ENCODE results near the gene FHIT. TPM values are rescaled to one million over a fixed set of nuclear protein-coding genes. Genes with fewer than 3 reads are reported as not detected.

The FHIT gene
- polyA plus RNA-seq, 1 of the 3 experiments (the other 2 are of a cell fraction): 0.41 TPM

DNA sequence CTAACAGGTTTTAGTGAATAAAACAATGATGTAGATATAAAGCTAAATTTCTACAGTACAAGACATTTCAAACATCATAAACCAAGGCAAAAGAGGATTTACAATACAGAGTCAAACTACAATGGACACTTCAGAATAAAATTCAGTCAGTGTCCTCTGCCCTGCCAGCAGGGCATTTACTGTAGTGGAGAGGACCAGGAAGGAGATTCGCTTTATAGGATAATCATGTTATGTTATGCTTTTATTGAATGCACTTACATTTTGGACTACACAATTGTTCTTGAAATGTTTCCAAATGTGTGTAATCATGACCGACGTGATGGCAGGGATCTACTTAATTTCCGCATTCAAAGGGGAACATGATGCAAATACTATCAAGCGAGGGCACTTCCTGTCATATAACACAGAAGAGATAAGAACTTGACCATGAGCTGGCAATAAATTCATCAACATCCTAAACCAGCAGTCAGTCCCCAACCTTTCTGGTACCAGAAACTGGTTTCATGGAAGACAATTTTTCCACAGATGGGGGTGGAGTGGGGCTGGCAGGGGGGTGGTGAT is 925.6 kb downstream of the FHIT start:
- Histone ChIP-seq H3K9me2 (no peaks in the 10 kb centered on the region), H3K36me3 (replicated peaks in 1 of 2; ENCODE audit: control insufficient read depth in 1 of 2, insufficient read depth in 2 of 2, low read length in 1 of 2) (no peaks in the 10 kb centered on the region), H3K9me3 (no peaks in the 10 kb centered on the region), H3K27me3 (ENCODE audit: insufficient read depth) (no peaks in the 10 kb centered on the region), H3K4me2 (no peak overlapping the region), H4K20me1 (ENCODE audit: insufficient read depth) (no peaks in the 10 kb centered on the region), H3K4me1 (ENCODE audit: control insufficient read depth in 1 of 2, insufficient read depth in 2 of 2, low read depth in 1 of 2, low read length in 1 of 2) (peaks cover 0 to 12% of the 10 kb centered on the region in 2 experiments; a peak in 2 of 4 replicates), H3F3A (replicated peaks; ENCODE audit: insufficient read depth) (no peaks in the 10 kb centered on the region), H3K4me3 (ENCODE audit: low read depth in 2 of 2, low read length in 1 of 2) (no peak overlapping the region), H2AFZ (ENCODE audit: low read depth) (no peak overlapping the region), H3K9ac (no peak overlapping the region), H3K27ac (ENCODE audit: low read depth in 2 of 2, low read length in 1 of 2) (peak overlapping the region in 1 of 2 experiments; percentile 43; a peak in 1 of 4 replicates), H3K79me2 (ENCODE audit: insufficient read depth) (no peaks in the 10 kb centered on the region)
- no peak for TF ChIP-seq GABPA (IDR thresholded peaks at IDR 0.05; ENCODE audit: low read depth)
- peak; percentile 5 for DNase-seq
- CTCF ChIA-PET: interaction anchor here (1.1 kb wide), 1 partner anchor 9 kb away, joined by 4 read pairs; no protein-coding TSS in a partner anchor
- POLR2A ChIA-PET: interaction anchor here (0.6 kb wide), 1 partner anchor 8 kb away, joined by 3 read pairs; no protein-coding TSS in a partner anchor
- WGBS (ENCODE audit: low lambda C conversion rate): 45% methylated on average over 5 of the region's 5 CpGs

DNA sequence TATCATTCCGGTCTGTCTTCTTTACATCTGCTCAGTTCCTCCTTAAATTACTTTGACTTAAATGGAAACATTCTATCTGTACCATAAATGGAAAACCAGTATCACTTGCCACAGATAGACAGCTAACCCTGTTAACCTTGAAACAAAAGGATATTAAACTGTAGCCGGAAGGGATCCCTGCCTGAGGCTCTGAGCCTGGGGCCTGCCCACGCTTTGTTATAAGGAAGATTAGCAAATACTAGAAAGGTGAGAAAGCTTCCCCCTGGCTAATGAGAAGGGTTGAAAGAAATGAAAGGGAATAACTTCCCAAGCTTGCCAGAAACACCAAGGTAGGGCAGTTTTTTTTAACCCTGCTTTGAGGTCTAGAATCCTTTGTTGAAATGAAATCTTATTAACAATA is 927.6 kb downstream of the FHIT start:
- H3K9me2 ChIP-seq: no peaks in the 10 kb centered on the region
- H3F3A ChIP-seq (replicated peaks; ENCODE audit: insufficient read depth): no peaks in the 10 kb centered on the region
- H3K36me3 ChIP-seq (replicated peaks in 1 of 2; ENCODE audit: control insufficient read depth in 1 of 2, insufficient read depth in 2 of 2, low read length in 1 of 2): no peaks in the 10 kb centered on the region
- no peaks in the 10 kb centered on the region for H3K79me2 ChIP-seq (ENCODE audit: insufficient read depth)
- DNase-seq: no peak
- ChIA-PET CTCF (interaction anchor here (0.8 kb wide), 1 partner anchor 11 kb away, joined by 4 read pairs; no protein-coding TSS in a partner anchor), POLR2A (no interaction called here)
- 54% methylated on average over 3 of the region's 3 CpGs for WGBS (ENCODE audit: low lambda C conversion rate)
- H2AFZ ChIP-seq (ENCODE audit: low read depth): no peak overlapping the region
- H3K27ac ChIP-seq (ENCODE audit: low read depth in 2 of 2, low read length in 1 of 2): no peak overlapping the region
- H3K27me3 ChIP-seq (ENCODE audit: insufficient read depth): no peaks in the 10 kb centered on the region
- H3K4me2 ChIP-seq: no peak overlapping the region
- no peaks in the 10 kb centered on the region for H4K20me1 ChIP-seq (ENCODE audit: insufficient read depth)
- TF ChIP-seq RXRA (IDR thresholded peaks at IDR 0.05; ENCODE audit: borderline replicate concordance, low read depth) (no peak), TCF12 (IDR thresholded peaks at IDR 0.05) (no peak)
- TF ChIP-seq, protein P1, sequence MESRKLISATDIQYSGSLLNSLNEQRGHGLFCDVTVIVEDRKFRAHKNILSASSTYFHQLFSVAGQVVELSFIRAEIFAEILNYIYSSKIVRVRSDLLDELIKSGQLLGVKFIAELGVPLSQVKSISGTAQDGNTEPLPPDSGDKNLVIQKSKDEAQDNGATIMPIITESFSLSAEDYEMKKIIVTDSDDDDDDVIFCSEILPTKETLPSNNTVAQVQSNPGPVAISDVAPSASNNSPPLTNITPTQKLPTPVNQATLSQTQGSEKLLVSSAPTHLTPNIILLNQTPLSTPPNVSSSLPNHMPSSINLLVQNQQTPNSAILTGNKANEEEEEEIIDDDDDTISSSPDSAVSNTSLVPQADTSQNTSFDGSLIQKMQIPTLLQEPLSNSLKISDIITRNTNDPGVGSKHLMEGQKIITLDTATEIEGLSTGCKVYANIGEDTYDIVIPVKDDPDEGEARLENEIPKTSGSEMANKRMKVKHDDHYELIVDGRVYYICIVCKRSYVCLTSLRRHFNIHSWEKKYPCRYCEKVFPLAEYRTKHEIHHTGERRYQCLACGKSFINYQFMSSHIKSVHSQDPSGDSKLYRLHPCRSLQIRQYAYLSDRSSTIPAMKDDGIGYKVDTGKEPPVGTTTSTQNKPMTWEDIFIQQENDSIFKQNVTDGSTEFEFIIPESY (IDR thresholded peaks at IDR 0.05; ENCODE audit: borderline replicate concordance, low read depth): no peak
- TF ChIP-seq, protein P2, sequence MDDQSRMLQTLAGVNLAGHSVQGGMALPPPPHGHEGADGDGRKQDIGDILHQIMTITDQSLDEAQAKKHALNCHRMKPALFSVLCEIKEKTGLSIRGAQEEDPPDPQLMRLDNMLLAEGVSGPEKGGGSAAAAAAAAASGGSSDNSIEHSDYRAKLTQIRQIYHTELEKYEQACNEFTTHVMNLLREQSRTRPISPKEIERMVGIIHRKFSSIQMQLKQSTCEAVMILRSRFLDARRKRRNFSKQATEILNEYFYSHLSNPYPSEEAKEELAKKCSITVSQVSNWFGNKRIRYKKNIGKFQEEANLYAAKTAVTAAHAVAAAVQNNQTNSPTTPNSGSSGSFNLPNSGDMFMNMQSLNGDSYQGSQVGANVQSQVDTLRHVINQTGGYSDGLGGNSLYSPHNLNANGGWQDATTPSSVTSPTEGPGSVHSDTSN (IDR thresholded peaks at IDR 0.05): no peak
- TF ChIP-seq, protein P3, sequence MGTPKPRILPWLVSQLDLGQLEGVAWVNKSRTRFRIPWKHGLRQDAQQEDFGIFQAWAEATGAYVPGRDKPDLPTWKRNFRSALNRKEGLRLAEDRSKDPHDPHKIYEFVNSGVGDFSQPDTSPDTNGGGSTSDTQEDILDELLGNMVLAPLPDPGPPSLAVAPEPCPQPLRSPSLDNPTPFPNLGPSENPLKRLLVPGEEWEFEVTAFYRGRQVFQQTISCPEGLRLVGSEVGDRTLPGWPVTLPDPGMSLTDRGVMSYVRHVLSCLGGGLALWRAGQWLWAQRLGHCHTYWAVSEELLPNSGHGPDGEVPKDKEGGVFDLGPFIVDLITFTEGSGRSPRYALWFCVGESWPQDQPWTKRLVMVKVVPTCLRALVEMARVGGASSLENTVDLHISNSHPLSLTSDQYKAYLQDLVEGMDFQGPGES (IDR thresholded peaks at IDR 0.05; ENCODE audit: low read depth, low read length): no peak
- TF ChIP-seq, protein P4, sequence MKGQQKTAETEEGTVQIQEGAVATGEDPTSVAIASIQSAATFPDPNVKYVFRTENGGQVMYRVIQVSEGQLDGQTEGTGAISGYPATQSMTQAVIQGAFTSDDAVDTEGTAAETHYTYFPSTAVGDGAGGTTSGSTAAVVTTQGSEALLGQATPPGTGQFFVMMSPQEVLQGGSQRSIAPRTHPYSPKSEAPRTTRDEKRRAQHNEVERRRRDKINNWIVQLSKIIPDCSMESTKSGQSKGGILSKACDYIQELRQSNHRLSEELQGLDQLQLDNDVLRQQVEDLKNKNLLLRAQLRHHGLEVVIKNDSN (IDR thresholded peaks at IDR 0.05; ENCODE audit: borderline replicate concordance, low read depth): no peak
- H3K9me3 ChIP-seq: no peaks in the 10 kb centered on the region
- no peak overlapping the region for H3K9ac ChIP-seq
- H3K4me3 ChIP-seq (ENCODE audit: low read depth in 2 of 2, low read length in 1 of 2): no peak overlapping the region
- peaks cover 0 to 12% of the 10 kb centered on the region in 2 experiments; a peak in 2 of 4 replicates for H3K4me1 ChIP-seq (ENCODE audit: control insufficient read depth in 1 of 2, insufficient read depth in 2 of 2, low read depth in 1 of 2, low read length in 1 of 2)
